GM21381 (cell line): ENCODE measurements around the gene TFPI2.

Source experiments
- ATAC-seq: cut with Tn5 transposase; IDR thresholded peaks from one replicate; pipeline ENCODE4 v1.9.1; 2021; ENCODE audit warnings: mild to moderate bottlenecking, moderate library complexity; ENCODE audit not compliant: unreplicated experiment

The TFPI2 gene

DNA sequence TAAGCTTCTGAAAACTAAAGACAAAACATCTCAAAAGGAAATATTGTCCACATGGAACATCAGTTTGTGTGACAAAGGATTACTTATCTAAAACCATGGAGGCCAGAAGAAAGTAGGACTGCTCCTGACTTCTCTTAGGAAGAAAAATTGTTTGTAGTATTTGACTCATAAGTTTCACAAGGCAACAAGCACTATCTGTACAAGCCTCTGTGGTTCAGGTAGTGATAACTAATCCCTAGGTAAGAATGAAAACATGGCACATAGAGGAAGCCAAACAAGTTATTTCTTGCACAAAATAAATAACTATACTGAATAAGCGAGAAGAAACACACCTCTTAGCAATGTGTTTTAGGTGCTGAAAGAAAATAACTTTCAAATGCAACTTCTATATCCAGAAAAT, 30.3 kb downstream of the TFPI2 start:
- ATAC-seq = no peak

DNA sequence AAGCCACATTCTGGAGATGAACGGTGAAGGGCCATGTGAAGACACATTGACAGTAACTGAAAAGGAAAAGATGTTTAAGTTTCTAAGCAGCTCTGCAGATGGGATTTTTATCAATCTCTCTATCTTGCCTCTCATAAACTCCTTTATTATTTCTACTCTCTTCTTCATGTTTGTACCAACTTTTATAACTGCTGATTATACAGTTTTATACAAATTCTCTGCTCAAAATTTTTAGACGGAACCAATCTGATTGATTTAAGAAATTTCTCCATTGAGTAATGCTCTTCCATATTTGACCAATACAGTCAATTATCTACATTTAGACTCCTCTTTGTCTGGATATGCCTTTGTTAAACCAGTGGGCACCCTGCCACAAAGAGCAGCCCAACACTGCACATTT, 31.7 kb downstream of the TFPI2 start:
- no peak for ATAC-seq

DNA sequence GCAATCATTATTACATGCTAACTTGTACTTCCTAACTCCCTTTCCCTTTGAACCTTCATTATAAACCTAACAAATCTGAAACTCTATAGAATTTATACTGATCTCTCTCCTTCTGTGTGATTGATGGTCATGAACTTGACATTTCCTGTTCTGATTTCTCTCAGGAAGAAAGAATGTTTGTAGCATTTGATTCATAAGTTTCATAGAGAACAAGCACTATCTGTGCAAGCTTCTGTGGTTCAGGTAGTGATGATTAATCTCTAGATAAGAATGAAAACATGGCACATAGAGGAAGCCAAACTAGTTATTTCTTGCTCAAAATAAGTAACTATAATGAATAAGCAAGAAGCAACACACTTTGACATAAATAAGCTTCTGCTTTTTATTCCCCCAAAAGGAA, 34.2 kb downstream of the TFPI2 start:
- ATAC-seq = no peak

DNA sequence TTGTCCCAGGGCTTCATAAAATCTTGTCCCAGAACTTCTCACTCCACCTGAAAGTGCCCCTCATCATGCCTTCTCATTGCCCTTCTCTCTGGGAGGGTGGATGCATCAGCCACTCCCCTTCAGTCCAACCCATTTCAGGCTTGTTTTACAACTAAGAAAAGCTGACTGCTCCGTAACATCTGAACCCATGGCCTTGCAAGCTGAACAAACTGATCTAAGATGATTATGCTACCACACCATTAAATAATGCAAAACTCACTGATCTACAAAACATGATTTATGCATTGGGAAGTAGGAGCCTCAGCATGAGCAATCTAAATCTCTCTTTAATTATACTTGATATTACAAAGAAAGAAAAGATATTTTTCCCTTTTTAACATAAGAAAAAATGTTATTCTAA, 34.8 kb downstream of the TFPI2 start:
- no peak for ATAC-seq

DNA sequence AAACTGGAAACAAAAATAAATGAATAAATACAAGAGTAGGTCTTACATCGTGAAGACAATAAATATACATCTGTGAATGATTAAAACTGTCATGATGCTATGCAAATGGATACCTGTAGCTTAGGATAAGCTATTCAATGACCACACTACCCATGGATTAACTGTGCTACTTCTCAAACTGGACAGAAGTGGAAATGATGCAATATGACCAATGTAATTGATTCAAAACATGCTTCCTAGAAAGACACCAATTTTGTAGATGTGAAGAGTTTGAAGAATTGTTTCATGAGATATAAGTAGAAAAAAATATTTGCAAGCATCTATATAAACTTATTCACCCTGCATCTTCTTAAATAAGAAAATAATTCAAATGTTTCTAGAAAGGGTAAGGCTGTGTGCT, 36.1 kb downstream of the TFPI2 start:
- no peak for ATAC-seq

DNA sequence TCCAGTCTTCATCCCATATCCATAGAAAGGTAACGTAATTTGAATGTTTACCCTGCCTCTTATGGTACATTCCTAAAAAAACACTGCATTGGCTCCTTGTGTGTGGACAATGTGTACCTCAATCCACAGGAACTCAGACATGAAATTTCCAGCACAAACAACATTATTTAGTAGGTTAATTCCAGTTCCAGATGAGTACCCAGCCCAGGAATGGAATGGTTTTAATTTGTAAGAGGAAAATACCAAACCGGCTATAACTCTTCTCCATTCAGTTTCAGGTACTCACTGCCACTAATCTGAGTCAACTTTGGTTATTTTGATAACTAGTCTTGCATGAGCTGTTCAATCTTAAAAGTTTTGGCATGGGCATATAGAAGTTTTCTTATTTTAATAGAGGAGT, 39.0 kb downstream of the TFPI2 start:
- no peak for ATAC-seq

DNA sequence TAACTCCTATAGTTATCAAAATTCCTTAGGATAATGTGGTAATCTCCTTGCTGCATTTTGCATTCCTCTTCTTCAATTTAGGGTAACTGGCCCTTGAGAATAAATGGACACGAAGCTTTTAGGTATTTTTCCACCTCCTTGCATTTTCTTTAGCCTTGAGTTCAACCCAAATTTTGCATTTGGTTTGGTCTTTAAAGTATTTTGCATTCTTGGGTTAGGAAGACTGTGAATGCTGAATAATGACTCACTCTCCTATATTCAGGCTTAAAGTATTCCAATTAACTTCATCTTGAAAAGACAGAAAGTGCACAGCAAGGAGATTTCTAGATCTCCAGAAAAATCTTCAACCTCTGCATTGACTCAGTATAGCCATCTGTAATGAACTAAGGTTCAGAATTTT, 47.3 kb downstream of the TFPI2 start:
- ATAC-seq = no peak

DNA sequence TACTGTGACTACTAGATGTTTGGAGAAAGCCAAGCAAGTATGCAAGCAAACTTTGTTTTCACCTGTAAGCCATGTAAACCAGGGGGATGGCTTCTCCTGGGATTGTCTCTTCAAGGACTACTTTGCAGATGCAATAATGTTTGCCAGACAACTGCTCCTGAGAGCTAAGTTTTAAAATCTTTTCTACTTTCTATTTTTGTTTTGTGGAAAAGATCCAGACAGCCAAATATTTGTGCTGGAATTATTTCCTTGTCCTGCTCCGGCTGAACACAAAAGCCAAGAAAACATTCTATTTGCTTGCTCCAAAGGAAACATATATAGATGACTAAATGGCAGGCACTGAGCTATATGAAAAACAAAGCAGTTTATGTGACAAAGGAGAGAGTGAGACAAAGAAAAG, 51.6 kb downstream of the TFPI2 start:
- no peak for ATAC-seq

DNA sequence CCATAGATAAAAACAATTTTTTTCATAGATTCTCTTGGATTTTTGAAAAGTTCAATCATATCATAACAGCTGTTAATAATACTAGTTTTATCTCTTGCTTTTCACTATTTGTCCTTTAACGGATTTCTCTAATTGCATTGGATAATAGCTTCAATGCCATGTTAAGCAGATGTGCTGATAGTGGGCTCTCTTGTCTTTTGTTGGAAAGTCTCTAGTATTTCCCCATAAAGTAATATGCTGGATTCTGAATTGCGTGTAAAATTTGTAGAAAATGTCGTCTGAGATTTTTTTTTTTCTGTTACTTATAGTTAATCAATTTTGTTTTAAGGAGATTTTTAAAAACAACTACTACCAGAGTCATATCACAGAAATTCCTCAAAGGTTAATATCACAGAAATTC, 53.3 kb downstream of the TFPI2 start:
- no peak for ATAC-seq

DNA sequence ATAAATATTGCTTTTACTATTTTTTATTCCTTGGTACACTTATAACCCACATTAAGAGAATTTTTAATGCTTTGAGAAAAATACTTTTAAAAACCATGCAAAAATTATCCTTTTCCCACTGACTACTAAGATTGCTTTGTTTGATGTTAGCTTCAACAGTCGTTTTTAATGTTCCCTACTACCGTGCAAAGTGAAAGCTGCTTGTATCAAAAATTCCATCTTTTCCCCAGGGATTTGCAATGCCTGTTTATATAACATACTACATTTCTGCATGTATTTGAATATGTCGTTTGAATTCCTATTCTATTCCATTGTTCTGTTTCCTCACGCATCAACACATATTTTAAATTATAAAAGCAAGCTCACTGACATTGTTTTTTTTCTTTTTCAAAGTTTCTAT, 54.4 kb downstream of the TFPI2 start:
- ATAC-seq = no peak

DNA sequence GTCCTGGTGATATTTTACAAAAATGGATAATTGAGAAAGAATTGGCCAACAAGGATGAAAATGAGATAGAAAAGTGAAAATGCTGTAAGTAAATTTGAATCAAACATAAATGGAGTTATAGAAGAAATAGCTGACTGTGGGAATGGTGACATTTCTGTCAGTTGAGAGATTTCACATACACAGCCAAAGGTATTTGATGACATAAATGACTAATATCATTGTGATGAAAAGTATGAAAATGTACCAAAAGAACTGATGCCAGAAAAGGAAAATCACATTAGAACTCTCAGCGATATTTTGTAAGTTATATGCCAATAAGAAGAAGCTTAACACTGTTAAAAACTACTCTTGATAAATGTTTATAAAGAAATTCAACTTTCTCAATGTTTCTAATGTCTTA, 54.9 kb downstream of the TFPI2 start:
- ATAC-seq = no peak
